ENCODE results near the gene CCDC102B.

CCDC102B gene

GRCh38 chr18:68916734-68917133 lies 118.9 kb downstream of the CCDC102B start:
- Histone ChIP-seq H3K4me2 (ENCODE audit: low read depth, low read length, poor library complexity, severe bottlenecking) (no peak overlapping the region), H3K9me3 (ENCODE audit: insufficient read depth, low read length) (no peaks in the 10 kb centered on the region), H3K27ac (ENCODE audit: low read depth, low read length) (no peak overlapping the region), H2AFZ (ENCODE audit: low read depth, low read length, severe bottlenecking) (no peak overlapping the region), H3F3A (ENCODE audit: insufficient read depth) (no peaks in the 10 kb centered on the region), H3K79me2 (ENCODE audit: insufficient read depth, low read length) (no peaks in the 10 kb centered on the region), H3K4me3 (ENCODE audit: insufficient read depth, low read length, poor library complexity, severe bottlenecking) (no peak overlapping the region), H3K9ac (ENCODE audit: low read length) (no peak overlapping the region), H4K20me1 (ENCODE audit: low read depth, low read length) (no peaks in the 10 kb centered on the region), H3K9me2 (replicated peaks; ENCODE audit: insufficient read depth, low read length) (no peaks in the 10 kb centered on the region), H3K36me3 (ENCODE audit: low read length) (no peaks in the 10 kb centered on the region), H3K27me3 (ENCODE audit: low read length) (no peaks in the 10 kb centered on the region)
- no peak for TF ChIP-seq EZH2phosphoT487 (conservative IDR thresholded peaks at IDR 0.05; ENCODE audit: low read length)
- TF ChIP-seq, protein P1, sequence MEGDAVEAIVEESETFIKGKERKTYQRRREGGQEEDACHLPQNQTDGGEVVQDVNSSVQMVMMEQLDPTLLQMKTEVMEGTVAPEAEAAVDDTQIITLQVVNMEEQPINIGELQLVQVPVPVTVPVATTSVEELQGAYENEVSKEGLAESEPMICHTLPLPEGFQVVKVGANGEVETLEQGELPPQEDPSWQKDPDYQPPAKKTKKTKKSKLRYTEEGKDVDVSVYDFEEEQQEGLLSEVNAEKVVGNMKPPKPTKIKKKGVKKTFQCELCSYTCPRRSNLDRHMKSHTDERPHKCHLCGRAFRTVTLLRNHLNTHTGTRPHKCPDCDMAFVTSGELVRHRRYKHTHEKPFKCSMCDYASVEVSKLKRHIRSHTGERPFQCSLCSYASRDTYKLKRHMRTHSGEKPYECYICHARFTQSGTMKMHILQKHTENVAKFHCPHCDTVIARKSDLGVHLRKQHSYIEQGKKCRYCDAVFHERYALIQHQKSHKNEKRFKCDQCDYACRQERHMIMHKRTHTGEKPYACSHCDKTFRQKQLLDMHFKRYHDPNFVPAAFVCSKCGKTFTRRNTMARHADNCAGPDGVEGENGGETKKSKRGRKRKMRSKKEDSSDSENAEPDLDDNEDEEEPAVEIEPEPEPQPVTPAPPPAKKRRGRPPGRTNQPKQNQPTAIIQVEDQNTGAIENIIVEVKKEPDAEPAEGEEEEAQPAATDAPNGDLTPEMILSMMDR (IDR thresholded peaks at IDR 0.05; ENCODE audit: insufficient read depth, low read length, poor library complexity, severe bottlenecking) = no peak

GRCh38 chr18:68918216-68918615 lies 120.3 kb downstream of the CCDC102B start:
- no peak overlapping the region for H3K4me2 ChIP-seq (ENCODE audit: low read depth, low read length, poor library complexity, severe bottlenecking)
- no peaks in the 10 kb centered on the region for H3K27me3 ChIP-seq (ENCODE audit: low read length)
- H3K27ac ChIP-seq (ENCODE audit: low read depth, low read length) = no peak overlapping the region
- H3K9me3 ChIP-seq (ENCODE audit: insufficient read depth, low read length) = no peaks in the 10 kb centered on the region
- H3K9ac ChIP-seq (ENCODE audit: low read length) = no peak overlapping the region
- no peaks in the 10 kb centered on the region for H4K20me1 ChIP-seq (ENCODE audit: low read depth, low read length)
- H3K9me2 ChIP-seq (replicated peaks; ENCODE audit: insufficient read depth, low read length) = no peaks in the 10 kb centered on the region
- TF ChIP-seq, protein P1 (IDR thresholded peaks at IDR 0.05; ENCODE audit: insufficient read depth, low read length, poor library complexity, severe bottlenecking) = no peak
- TF ChIP-seq EZH2phosphoT487 (conservative IDR thresholded peaks at IDR 0.05; ENCODE audit: low read length) = no peak
- H3K4me3 ChIP-seq (ENCODE audit: insufficient read depth, low read length, poor library complexity, severe bottlenecking) = no peak overlapping the region
- no peaks in the 10 kb centered on the region for H3K36me3 ChIP-seq (ENCODE audit: low read length)
- H2AFZ ChIP-seq (ENCODE audit: low read depth, low read length, severe bottlenecking) = no peak overlapping the region
- H3K79me2 ChIP-seq (ENCODE audit: insufficient read depth, low read length) = no peaks in the 10 kb centered on the region
- no peaks in the 10 kb centered on the region for H3F3A ChIP-seq (ENCODE audit: insufficient read depth)

- H3K27me3 ChIP-seq (ENCODE audit: low read length) = no peaks in the 10 kb centered on the region
- no peak overlapping the region for H3K9ac ChIP-seq (ENCODE audit: low read length)
- H3K79me2 ChIP-seq (ENCODE audit: insufficient read depth, low read length) = no peaks in the 10 kb centered on the region
- H4K20me1 ChIP-seq (ENCODE audit: low read depth, low read length) = no peaks in the 10 kb centered on the region
- no peaks in the 10 kb centered on the region for H3K9me3 ChIP-seq (ENCODE audit: insufficient read depth, low read length)
- H3F3A ChIP-seq (ENCODE audit: insufficient read depth) = no peaks in the 10 kb centered on the region
- no peak overlapping the region for H2AFZ ChIP-seq (ENCODE audit: low read depth, low read length, severe bottlenecking)
- no peaks in the 10 kb centered on the region for H3K9me2 ChIP-seq (replicated peaks; ENCODE audit: insufficient read depth, low read length)
- no peak for TF ChIP-seq EZH2phosphoT487 (conservative IDR thresholded peaks at IDR 0.05; ENCODE audit: low read length)
- TF ChIP-seq, protein P1 (IDR thresholded peaks at IDR 0.05; ENCODE audit: insufficient read depth, low read length, poor library complexity, severe bottlenecking) = no peak
- no peak overlapping the region for H3K4me3 ChIP-seq (ENCODE audit: insufficient read depth, low read length, poor library complexity, severe bottlenecking)
- H3K36me3 ChIP-seq (ENCODE audit: low read length) = no peaks in the 10 kb centered on the region
- H3K27ac ChIP-seq (ENCODE audit: low read depth, low read length) = no peak overlapping the region
- H3K4me2 ChIP-seq (ENCODE audit: low read depth, low read length, poor library complexity, severe bottlenecking) = no peak overlapping the region
These were observed 122.0 kb downstream of the CCDC102B start for GRCh38 chr18:68919900-68920299.

Measured in SU-DHL-6 (cell line).